Karpas-422 (cell line): ENCODE results near the gene ZFAND6. TPM values are rescaled to one million over a fixed set of nuclear protein-coding genes. Genes with fewer than 3 reads are reported as not detected.

ENCODE experiments used
- DNase-seq: peaks from one replicate; pipeline ENCODE4 v3.0.0-alpha.2; 2015
- H2AFZ ChIP-seq: fragments of 200-600 bp; sonication (generic); 2 replicates; pipeline ENCODE4 v1.6.1; 2014; ENCODE audit warnings: antibody characterized with exemption, low read length, mixed read lengths
- H3K27ac ChIP-seq: fragments of 200-600 bp; sonication (generic); 2 replicates; pipeline ENCODE4 v1.5.1; 2014; ENCODE audit warnings: mild to moderate bottlenecking, low read length, moderate library complexity
- H3K27me3 ChIP-seq: fragments of 200-600 bp; sonication (generic); 2 replicates; pipeline ENCODE4 v1.6.1; 2014; ENCODE audit warnings: low read length, mixed read lengths
- H3K36me3 ChIP-seq: fragments of 200-600 bp; sonication (generic); 2 replicates; pipeline ENCODE4 v1.6.1; 2014; ENCODE audit warnings: low read length, mixed read lengths; ENCODE audit not compliant: insufficient read depth
- H3K4me1 ChIP-seq: fragments of 200-600 bp; sonication (generic); 2 replicates; pipeline ENCODE4 v1.6.1; 2014; ENCODE audit warnings: mild to moderate bottlenecking, low read length, mixed read lengths
- H3K4me2 ChIP-seq: fragments of 200-600 bp; sonication (generic); 2 replicates; pipeline ENCODE4 v1.6.1; 2014; ENCODE audit warnings: low read length, low read depth, mild to moderate bottlenecking; ENCODE audit not compliant: poor library complexity, severe bottlenecking
- H3K4me3 ChIP-seq: fragments of 200-600 bp; sonication (generic); 2 replicates; pipeline ENCODE4 v1.5.1; 2014; ENCODE audit warnings: mild to moderate bottlenecking, antibody characterized with exemption, low read length, mixed read lengths
- H3K79me2 ChIP-seq: fragments of 200-600 bp; sonication (generic); 2 replicates; pipeline ENCODE4 v1.6.1; 2014; ENCODE audit warnings: mild to moderate bottlenecking, low read length, mixed read lengths
- H3K9ac ChIP-seq: fragments of 200-600 bp; sonication (generic); 2 replicates; pipeline ENCODE4 v1.6.0; 2014; ENCODE audit warnings: low read length
- H3K9me2 ChIP-seq: fragments of 200-600 bp; sonication (generic), shearing (Covaris generic); replicated peaks from 2 replicates; pipeline ENCODE4 v1.6.0; 2014; ENCODE audit warnings: mild to moderate bottlenecking, low read length, moderate library complexity; ENCODE audit not compliant: insufficient read depth
- H3K9me3 ChIP-seq: fragments of 300-700, 200-600 bp; sonication (generic); 2 replicates; pipeline ENCODE4 v1.6.1; 2014; ENCODE audit warnings: low read length, mixed read lengths
- H4K20me1 ChIP-seq: fragments of 200-600 bp; sonication (generic); 2 replicates; pipeline ENCODE4 v1.6.1; 2014; ENCODE audit warnings: mild to moderate bottlenecking, antibody characterized with exemption, low read length, low read depth; ENCODE audit not compliant: insufficient read depth
- total RNA-seq: library from RNA; depleted of rRNA; stranded (reverse); fragments of >200 nt; shearing (Covaris generic); gene quantifications from 2 replicates; pipeline ENCODE4 v1.2.3, GENCODE V29; 2014; ENCODE audit warnings: low replicate concordance

Gene ZFAND6
- total RNA-seq, 1 experiment from 2014 or later = 174 TPM

GRCh38 chr15:80162059-80162554 is 102.6 kb downstream of the ZFAND6 start:
- H3K27me3 ChIP-seq = no peaks in the 10 kb centered on the region
- no peaks in the 10 kb centered on the region for H4K20me1 ChIP-seq
- H3K9ac ChIP-seq = no peak overlapping the region
- no peak for DNase-seq
- no peak overlapping the region for H2AFZ ChIP-seq
- H3K36me3 ChIP-seq = peaks cover 8% of the 10 kb centered on the region
- H3K9me3 ChIP-seq = no peaks in the 10 kb centered on the region
- no peaks in the 10 kb centered on the region for H3K9me2 ChIP-seq
- no peak overlapping the region for H3K4me2 ChIP-seq
- no peaks in the 10 kb centered on the region for H3K4me1 ChIP-seq
- no peak overlapping the region for H3K4me3 ChIP-seq
- no peaks in the 10 kb centered on the region for H3K79me2 ChIP-seq
- no peak overlapping the region for H3K27ac ChIP-seq

GRCh38 chr15:80163217-80163616 is 103.7 kb downstream of the ZFAND6 start:
- Histone ChIP-seq H4K20me1 (no peaks in the 10 kb centered on the region), H3K27me3 (no peaks in the 10 kb centered on the region), H3K79me2 (no peaks in the 10 kb centered on the region), H3K4me3 (no peak overlapping the region), H3K4me1 (no peaks in the 10 kb centered on the region), H3K9ac (no peak overlapping the region), H3K36me3 (peaks cover 8% of the 10 kb centered on the region), H3K4me2 (no peak overlapping the region), H2AFZ (no peak overlapping the region), H3K9me2 (no peaks in the 10 kb centered on the region), H3K27ac (no peak overlapping the region), H3K9me3 (no peaks in the 10 kb centered on the region)
- no peak for DNase-seq

GRCh38 chr15:80163897-80164296 is 104.4 kb downstream of the ZFAND6 start:
- Histone ChIP-seq H4K20me1 (no peaks in the 10 kb centered on the region), H3K4me2 (no peak overlapping the region), H3K4me3 (no peak overlapping the region), H2AFZ (no peak overlapping the region), H3K27me3 (no peaks in the 10 kb centered on the region), H3K79me2 (no peaks in the 10 kb centered on the region), H3K27ac (no peak overlapping the region), H3K9me3 (no peaks in the 10 kb centered on the region), H3K9me2 (no peaks in the 10 kb centered on the region), H3K36me3 (peaks cover 8% of the 10 kb centered on the region), H3K9ac (no peak overlapping the region), H3K4me1 (no peaks in the 10 kb centered on the region)
- no peak for DNase-seq

GRCh38 chr15:80167936-80168335 is 108.5 kb downstream of the ZFAND6 start:
- Histone ChIP-seq H3K9me2 (no peaks in the 10 kb centered on the region), H3K36me3 (peaks cover 8% of the 10 kb centered on the region), H2AFZ (no peak overlapping the region), H3K9me3 (no peaks in the 10 kb centered on the region), H3K4me3 (no peak overlapping the region), H4K20me1 (no peaks in the 10 kb centered on the region), H3K9ac (no peak overlapping the region), H3K79me2 (no peaks in the 10 kb centered on the region), H3K4me1 (no peaks in the 10 kb centered on the region), H3K27ac (no peak overlapping the region), H3K4me2 (no peak overlapping the region), H3K27me3 (no peaks in the 10 kb centered on the region)
- DNase-seq = no peak

GRCh38 chr15:80168421-80168820 is 108.9 kb downstream of the ZFAND6 start:
- no peaks in the 10 kb centered on the region for H3K9me2 ChIP-seq
- no peaks in the 10 kb centered on the region for H3K79me2 ChIP-seq
- H3K4me1 ChIP-seq = no peaks in the 10 kb centered on the region
- DNase-seq = no peak
- H3K27ac ChIP-seq = no peak overlapping the region
- H3K4me3 ChIP-seq = no peak overlapping the region
- H3K9ac ChIP-seq = no peak overlapping the region
- H3K9me3 ChIP-seq = no peaks in the 10 kb centered on the region
- no peaks in the 10 kb centered on the region for H4K20me1 ChIP-seq
- no peak overlapping the region for H2AFZ ChIP-seq
- no peak overlapping the region for H3K4me2 ChIP-seq
- peaks cover 8% of the 10 kb centered on the region for H3K36me3 ChIP-seq
- no peaks in the 10 kb centered on the region for H3K27me3 ChIP-seq

GRCh38 chr15:80169768-80170357 is 110.4 kb downstream of the ZFAND6 start:
- H4K20me1 ChIP-seq = no peaks in the 10 kb centered on the region
- H3K4me1 ChIP-seq = no peaks in the 10 kb centered on the region
- no peaks in the 10 kb centered on the region for H3K27me3 ChIP-seq
- H3K27ac ChIP-seq = no peak overlapping the region
- no peak overlapping the region for H3K4me3 ChIP-seq
- H3K9ac ChIP-seq = no peak overlapping the region
- H3K9me3 ChIP-seq = no peaks in the 10 kb centered on the region
- peaks cover under 1% of the 10 kb centered on the region for H3K36me3 ChIP-seq
- no peaks in the 10 kb centered on the region for H3K79me2 ChIP-seq
- no peaks in the 10 kb centered on the region for H3K9me2 ChIP-seq
- no peak overlapping the region for H2AFZ ChIP-seq
- no peak overlapping the region for H3K4me2 ChIP-seq
- DNase-seq = no peak

- H3K4me1 ChIP-seq = no peaks in the 10 kb centered on the region
- no peaks in the 10 kb centered on the region for H3K9me3 ChIP-seq
- no peak overlapping the region for H3K4me3 ChIP-seq
- H3K9me2 ChIP-seq = no peaks in the 10 kb centered on the region
- H4K20me1 ChIP-seq = no peaks in the 10 kb centered on the region
- no peaks in the 10 kb centered on the region for H3K79me2 ChIP-seq
- no peaks in the 10 kb centered on the region for H3K27me3 ChIP-seq
- no peak overlapping the region for H3K9ac ChIP-seq
- no peaks in the 10 kb centered on the region; the same call in 1 of the 2 replicates for H3K36me3 ChIP-seq
- no peak for DNase-seq
- no peak overlapping the region for H3K27ac ChIP-seq
- no peak overlapping the region for H2AFZ ChIP-seq
- no peak overlapping the region for H3K4me2 ChIP-seq
These were observed 111.1 kb downstream of the ZFAND6 start for GRCh38 chr15:80170596-80170995.

GRCh38 chr15:80171787-80172186 is 112.3 kb downstream of the ZFAND6 start:
- Histone ChIP-seq H3K9me2 (no peaks in the 10 kb centered on the region), H3K79me2 (no peaks in the 10 kb centered on the region), H3K4me1 (no peaks in the 10 kb centered on the region), H3K4me3 (no peak overlapping the region), H3K9me3 (no peaks in the 10 kb centered on the region), H3K9ac (no peak overlapping the region), H4K20me1 (no peaks in the 10 kb centered on the region), H3K27ac (no peak overlapping the region), H3K4me2 (no peak overlapping the region), H2AFZ (no peak overlapping the region), H3K36me3 (no peaks in the 10 kb centered on the region; the same call in 1 of the 2 replicates), H3K27me3 (no peaks in the 10 kb centered on the region)
- DNase-seq = no peak
